ENCODE measurements around the gene HINT3.
A peak's percentile ranks its signal among the peaks of the same experiment; 100 is the strongest.

HINT3 gene

GRCh38 chr6:125984311-125984710 lies 27.7 kb downstream of the HINT3 start:
- Mint-ChIP-seq H3K4me1 (ENCODE audit: low read depth in 2 of 2) (no peaks in the 10 kb centered on the region), H3K9me3 (no peaks in the 10 kb centered on the region), H3K27me3 (no peaks in the 10 kb centered on the region), H3K27ac (no peak overlapping the region), H3K36me3 (ENCODE audit: insufficient read depth) (no peaks in the 10 kb centered on the region), H3K4me3 (no peak overlapping the region)
- ATAC-seq (replicated peaks) = no peak
- DNase-seq = no peak

GRCh38 chr6:125985522-125985921 lies 29.0 kb downstream of the HINT3 start:
- Mint-ChIP-seq H3K9me3 (no peaks in the 10 kb centered on the region), H3K4me1 (ENCODE audit: low read depth in 2 of 2) (peaks cover 3 to 4% of the 10 kb centered on the region in 2 donors), H3K36me3 (ENCODE audit: insufficient read depth) (no peaks in the 10 kb centered on the region), H3K4me3 (no peak overlapping the region), H3K27me3 (no peaks in the 10 kb centered on the region), H3K27ac (no peak overlapping the region)
- DNase-seq (no peak), ATAC-seq (replicated peaks) (no peak)

- Mint-ChIP-seq H3K4me1 (ENCODE audit: low read depth in 2 of 2) (peaks cover 4 to 5% of the 10 kb centered on the region in 2 donors), H3K27ac (no peak overlapping the region), H3K9me3 (no peaks in the 10 kb centered on the region), H3K36me3 (ENCODE audit: insufficient read depth) (no peaks in the 10 kb centered on the region), H3K4me3 (no peak overlapping the region), H3K27me3 (no peaks in the 10 kb centered on the region)
- ATAC-seq (replicated peaks) = no peak
- no peak for DNase-seq
These were observed 29.4 kb downstream of the HINT3 start for GRCh38 chr6:125985979-125986300.

GRCh38 chr6:125986301-125987025 lies 29.9 kb downstream of the HINT3 start, which contains the start of gene TRMT11:
TSS of gene TRMT11 (plus strand) at chr6:125986540. CDS start at chr6:125986551, 11 bp downstream.
- no peak within 1 kb of the TSS for H3K4me3 Mint-ChIP-seq

GRCh38 chr6:125987026-125987617 lies 30.6 kb downstream of the HINT3 start:
- DNase-seq = no peak
- H3K27ac Mint-ChIP-seq = no peak overlapping the region
- peaks cover 4 to 5% of the 10 kb centered on the region in 2 donors for H3K4me1 Mint-ChIP-seq (ENCODE audit: low read depth in 2 of 2)
- no peaks in the 10 kb centered on the region for H3K27me3 Mint-ChIP-seq
- no peaks in the 10 kb centered on the region for H3K9me3 Mint-ChIP-seq
- H3K4me3 Mint-ChIP-seq = no peak overlapping the region
- ATAC-seq (replicated peaks) = peak; percentile 18
- no peaks in the 10 kb centered on the region for H3K36me3 Mint-ChIP-seq (ENCODE audit: insufficient read depth)

More at GRCh38 chr6:125986301-125987025, 29.9 kb downstream of the HINT3 start, which contains the start of gene TRMT11:
- Mint-ChIP-seq H3K4me1 (ENCODE audit: low read depth in 2 of 2) (peaks cover 4 to 5% of the 10 kb centered on the region in 2 donors), H3K9me3 (no peaks in the 10 kb centered on the region), H3K27me3 (no peaks in the 10 kb centered on the region), H3K36me3 (ENCODE audit: insufficient read depth) (no peaks in the 10 kb centered on the region), H3K27ac (no peak within 1 kb of the TSS)
- ATAC-seq (replicated peaks) (peak; percentile 95), DNase-seq (peak; percentile 66 to 74 (median 71))

GRCh38 chr6:125988280-125988679 lies 31.7 kb downstream of the HINT3 start:
- H3K27ac Mint-ChIP-seq = no peak overlapping the region
- H3K4me1 Mint-ChIP-seq (ENCODE audit: low read depth in 2 of 2) = peaks cover 5% of the 10 kb centered on the region in 2 donors
- peaks cover 5% of the 10 kb centered on the region for H3K36me3 Mint-ChIP-seq (ENCODE audit: insufficient read depth)
- H3K9me3 Mint-ChIP-seq = no peaks in the 10 kb centered on the region
- H3K27me3 Mint-ChIP-seq = no peaks in the 10 kb centered on the region
- no peak for ATAC-seq (replicated peaks)
- H3K4me3 Mint-ChIP-seq = no peak overlapping the region
- no peak for DNase-seq

GRCh38 chr6:125989631-125990030 lies 33.1 kb downstream of the HINT3 start:
- ATAC-seq (replicated peaks) (no peak), DNase-seq (no peak)
- Mint-ChIP-seq H3K4me3 (no peak overlapping the region), H3K4me1 (ENCODE audit: low read depth in 2 of 2) (peaks cover 5 to 10% of the 10 kb centered on the region in 2 donors), H3K27me3 (no peaks in the 10 kb centered on the region), H3K27ac (no peak overlapping the region), H3K36me3 (ENCODE audit: insufficient read depth) (peaks cover 5% of the 10 kb centered on the region), H3K9me3 (no peaks in the 10 kb centered on the region)

- DNase-seq = no peak
- no peak overlapping the region for H3K4me3 Mint-ChIP-seq
- H3K9me3 Mint-ChIP-seq = no peaks in the 10 kb centered on the region
- peaks cover 5% of the 10 kb centered on the region for H3K36me3 Mint-ChIP-seq (ENCODE audit: insufficient read depth)
- H3K27ac Mint-ChIP-seq = no peak overlapping the region
- no peaks in the 10 kb centered on the region for H3K27me3 Mint-ChIP-seq
- peaks cover 5 to 16% of the 10 kb centered on the region in 2 donors for H3K4me1 Mint-ChIP-seq (ENCODE audit: low read depth in 2 of 2)
- ATAC-seq (replicated peaks) = no peak
These were observed 35.1 kb downstream of the HINT3 start for GRCh38 chr6:125991653-125992052.

- Mint-ChIP-seq H3K27ac (peak overlapping the region in 1 of 2 donors; percentile 7), H3K36me3 (ENCODE audit: insufficient read depth) (peaks cover 19% of the 10 kb centered on the region), H3K27me3 (no peaks in the 10 kb centered on the region), H3K4me1 (ENCODE audit: low read depth in 2 of 2) (peaks cover 2 to 16% of the 10 kb centered on the region in 2 donors), H3K9me3 (no peaks in the 10 kb centered on the region), H3K4me3 (no peak overlapping the region)
- ATAC-seq (replicated peaks) (no peak), DNase-seq (no peak)
These were observed 38.3 kb downstream of the HINT3 start for GRCh38 chr6:125994670-125995488.

- H3K27ac Mint-ChIP-seq = no peak overlapping the region
- peaks cover 22% of the 10 kb centered on the region for H3K36me3 Mint-ChIP-seq (ENCODE audit: insufficient read depth)
- peak overlapping the region; percentile 53 to 74 for H3K4me3 Mint-ChIP-seq
- ATAC-seq (replicated peaks) = peak; percentile 99
- H3K4me1 Mint-ChIP-seq (ENCODE audit: low read depth in 2 of 2) = peaks cover 1 to 11% of the 10 kb centered on the region in 2 donors
- H3K9me3 Mint-ChIP-seq = no peaks in the 10 kb centered on the region
- DNase-seq = peak; percentile 54 to 61 (median 58)
- no peaks in the 10 kb centered on the region for H3K27me3 Mint-ChIP-seq
These were observed 39.5 kb downstream of the HINT3 start for GRCh38 chr6:125995972-125996580.

- H3K4me1 Mint-ChIP-seq (ENCODE audit: low read depth in 2 of 2) = peaks cover 3 to 6% of the 10 kb centered on the region in 2 donors
- DNase-seq = no peak
- no peak overlapping the region for H3K4me3 Mint-ChIP-seq
- H3K27ac Mint-ChIP-seq = no peak overlapping the region
- peaks cover 31% of the 10 kb centered on the region for H3K36me3 Mint-ChIP-seq (ENCODE audit: insufficient read depth)
- no peak for ATAC-seq (replicated peaks)
- no peaks in the 10 kb centered on the region for H3K9me3 Mint-ChIP-seq
- no peaks in the 10 kb centered on the region for H3K27me3 Mint-ChIP-seq
These were observed 46.4 kb downstream of the HINT3 start for GRCh38 chr6:126002755-126003679.

- Mint-ChIP-seq H3K27me3 (no peaks in the 10 kb centered on the region), H3K4me3 (no peak overlapping the region), H3K27ac (peak overlapping the region in 1 of 2 donors; percentile 4), H3K36me3 (ENCODE audit: insufficient read depth) (peaks cover 23% of the 10 kb centered on the region), H3K4me1 (ENCODE audit: low read depth in 2 of 2) (peaks cover under 1 to 2% of the 10 kb centered on the region in 2 donors), H3K9me3 (no peaks in the 10 kb centered on the region)
- DNase-seq (no peak), ATAC-seq (replicated peaks) (no peak)
These were observed 51.2 kb downstream of the HINT3 start for GRCh38 chr6:126007800-126008199.

Data from effector memory CD8-positive, alpha-beta T cell (primary cell).